K562 (cell line): Measurements from ENCODE around the gene ATP6V0C. TPM values are rescaled to one million over a fixed set of nuclear protein-coding genes. Genes with fewer than 3 reads are reported as not detected.

Source experiments
- ATAC-seq: fragments of 200-7000 bp; cut with Tn5 transposase; 3 replicates; pipeline ENCODE4 v1.9.1; 2020; ENCODE audit warnings: moderate library complexity
- BruUV-seq: library from RNA; stranded (reverse); fragments of 400-500 nt; replicated peaks from 2 replicates; lab custom pipeline; 2021; lab: Mats Ljungman, UMichigan
- CTCF ChIA-PET: fragments of 300-600 bp; formaldehyde crosslinking; extraction: SDS; loops from one replicate; lab custom pipeline; 2021; ENCODE audit warnings: low intra/inter-chr PET ratio; lab: Yijun Ruan, JAX
- POLR2A ChIA-PET: fragments of 300-600, 350-650 bp; sonication (Branson Sonifier 250); formaldehyde crosslinking; extraction: SDS; loops from one replicate; lab custom pipeline; 2021; ENCODE audit warnings: antibody characterized with exemption, inconsistent platforms; lab: Yijun Ruan, JAX
- DNase-seq, 4 experiments: peaks; one replicate each; pipeline versions ENCODE4 v3.0.0 to v3.0.0-alpha.2; 2011 to 2018; ENCODE audit warnings: low spot score in 3 of 4, mixed read lengths in 3 of 4; ENCODE audit errors: extremely low read depth in 1 of 4
- FAIRE-seq: peaks from 2 replicates; lab custom pipeline; 2011; peaks lifted over from hg19 to GRCh38; lab: Jason Lieb, UNC
- H2AFZ ChIP-seq: 2 replicates; pipeline ENCODE4 v1.6.0; 2011; ENCODE audit warnings: low read depth, low read length, control low read depth, inconsistent platforms
- H3K27ac ChIP-seq: fragments of 200-600 bp; 3 replicates; pipeline ENCODE4 v1.8.0; 2011; ENCODE audit warnings: low read depth, mild to moderate bottlenecking, control low read depth, inconsistent platforms, low read length, moderate library complexity, mixed read lengths; ENCODE audit errors: extremely low read depth
- H3K27me3 ChIP-seq, 2 experiments: fragments of 300-600 bp in 1 of 2; 2 replicates in 1 of 2; 3 replicates in 1 of 2; pipeline versions ENCODE4 v1.6.0 to v1.8.0; 2011; ENCODE audit warnings: inconsistent platforms in 2 of 2, low read length in 2 of 2, mild to moderate bottlenecking in 1 of 2, mixed read lengths in 1 of 2, moderate library complexity in 1 of 2; ENCODE audit not compliant: control insufficient read depth in 2 of 2, insufficient read depth in 2 of 2
- H3K36me3 ChIP-seq: fragments of 300-600 bp; 3 replicates; pipeline ENCODE4 v1.8.0; 2011; ENCODE audit warnings: mild to moderate bottlenecking, low read length, inconsistent platforms; ENCODE audit not compliant: control insufficient read depth, insufficient read depth
- H3K4me1 ChIP-seq, 2 experiments: fragments of 200-600 bp in 1 of 2; replicated peaks in 1 of 2; 2 replicates in 1 of 2; 3 replicates in 1 of 2; pipeline versions ENCODE4 v1.5.1 to v1.8.0; 2011; ENCODE audit warnings: inconsistent platforms in 2 of 2, low read length in 2 of 2, mild to moderate bottlenecking in 1 of 2, mixed read lengths in 1 of 2, moderate library complexity in 1 of 2; ENCODE audit not compliant: control insufficient read depth in 2 of 2, insufficient read depth in 2 of 2
- H3K4me2 ChIP-seq: 2 replicates; pipeline ENCODE4 v1.6.1; 2011; ENCODE audit warnings: low read length, control low read depth, inconsistent platforms, mixed read lengths; ENCODE audit not compliant: insufficient read depth
- H3K4me3 ChIP-seq: fragments of 200-600 bp; sonication (generic), shearing (Covaris generic); 2 replicates; pipeline ENCODE4 v1.5.1; 2016; ENCODE audit warnings: control low read depth, inconsistent platforms
- H3K79me2 ChIP-seq: fragments of 200-600 bp; 3 replicates; pipeline ENCODE4 v1.8.0; 2011; ENCODE audit warnings: low read length, inconsistent platforms; ENCODE audit not compliant: control insufficient read depth, insufficient read depth
- H3K9ac ChIP-seq, 2 experiments: 2 replicates each; pipeline versions ENCODE4 v1.6.0 to v1.6.1; 2011; ENCODE audit warnings: low read depth in 2 of 2, low read length in 2 of 2, control low read depth in 1 of 2, inconsistent platforms in 1 of 2, mild to moderate bottlenecking in 1 of 2, mixed read lengths in 1 of 2; ENCODE audit not compliant: insufficient read depth in 1 of 2
- H3K9me1 ChIP-seq: one replicate; pipeline ENCODE4 v1.6.0; 2011; ENCODE audit warnings: inconsistent platforms, mild to moderate bottlenecking, low read length, moderate library complexity; ENCODE audit not compliant: control insufficient read depth, insufficient read depth
- H3K9me3 ChIP-seq: replicated peaks from 2 replicates; pipeline ENCODE4 v1.5.1; 2011; ENCODE audit warnings: low read depth, low read length, inconsistent platforms; ENCODE audit not compliant: control insufficient read depth, insufficient read depth
- H4K20me1 ChIP-seq: replicated peaks from 2 replicates; pipeline ENCODE4 v1.6.1; 2011; ENCODE audit warnings: low read length, inconsistent platforms, mixed read lengths; ENCODE audit not compliant: control insufficient read depth, insufficient read depth
- CEBPB ChIP-seq: fragments of 450-650 bp; IDR thresholded peaks from 2 replicates; pipeline ENCODE4 v1.6.1; 2016; ENCODE audit warnings: missing genetic modification characterization, missing compliant biosample characterization
- CGGBP1 ChIP-seq: fragments of 250-450 bp; sonication (Bioruptor Pico); IDR thresholded peaks from 2 replicates; pipeline ENCODE4 v1.9.0; 2021; ENCODE audit warnings: mild to moderate bottlenecking
- EWSR1 ChIP-seq: fragments of 450-650 bp; IDR thresholded peaks from 2 replicates; pipeline ENCODE4 v1.6.1; 2018; ENCODE audit warnings: borderline replicate concordance, mild to moderate bottlenecking, low read depth, moderate library complexity; ENCODE audit not compliant: partially characterized antibody
- FUS ChIP-seq: fragments of 200-400 bp; formaldehyde crosslinking; optimal IDR thresholded peaks from 2 replicates; pipeline ENCODE3; 2017; ENCODE audit warnings: low read depth, low read length
- HINFP ChIP-seq: fragments of 450-650 bp; conservative IDR thresholded peaks from 2 replicates; pipeline ENCODE4 v1.6.1; 2016; ENCODE audit warnings: missing genetic modification characterization, low read depth, mild to moderate bottlenecking, control low read depth, missing compliant biosample characterization
- HNRNPL ChIP-seq: fragments of 200-400 bp; formaldehyde crosslinking; IDR thresholded peaks from 2 replicates; pipeline ENCODE4 v1.6.1; 2017; ENCODE audit warnings: low read depth, mild to moderate bottlenecking, low read length
- KDM1A ChIP-seq, 2 experiments: fragments of 450-650 bp; IDR thresholded peaks; 2 replicates each; pipeline ENCODE4 v1.6.1; 2016; ENCODE audit warnings: mild to moderate bottlenecking in 2 of 2
- KDM4B ChIP-seq, 2 experiments: fragments of 450-650 bp in 1 of 2; sonication (generic) in 1 of 2; IDR thresholded peaks; 2 replicates each; pipeline ENCODE4 v1.6.1; 2016 to 2017; ENCODE audit warnings: borderline replicate concordance in 2 of 2, antibody characterized with exemption in 1 of 2, low read depth in 1 of 2, mild to moderate bottlenecking in 1 of 2
- KHSRP ChIP-seq: fragments of 450-650 bp; IDR thresholded peaks from 2 replicates; pipeline ENCODE4 v1.6.1; 2017
- MBD2 ChIP-seq: sonication (generic); IDR thresholded peaks from 2 replicates; pipeline ENCODE4 v1.6.1; 2016; ENCODE audit warnings: low read depth, borderline replicate concordance
- MYBL2 ChIP-seq, 2 experiments: fragments of 450-650 bp in 1 of 2; sonication (generic) in 1 of 2; formaldehyde crosslinking in 1 of 2; IDR thresholded peaks; 2 replicates each; pipeline versions ENCODE4 v1.6.1 to v1.8.1; 2017 to 2022; ENCODE audit warnings: borderline replicate concordance in 1 of 2, inconsistent platforms in 1 of 2, low read depth in 1 of 2, mild to moderate bottlenecking in 1 of 2, missing genetic modification reagents in 1 of 2, moderate library complexity in 1 of 2
- RBFOX2 ChIP-seq: fragments of 200-400 bp; formaldehyde crosslinking; IDR thresholded peaks from 2 replicates; pipeline ENCODE4 v1.6.1; 2017; ENCODE audit warnings: low read depth, mild to moderate bottlenecking, low read length, moderate library complexity
- SAFB ChIP-seq: fragments of 200-400 bp; formaldehyde crosslinking; IDR thresholded peaks from 2 replicates; pipeline ENCODE4 v1.6.1; 2017; ENCODE audit warnings: low read depth, low read length, borderline replicate concordance
- SMARCC2 ChIP-seq: fragments of 450-650 bp; IDR thresholded peaks from 2 replicates; pipeline ENCODE4 v1.6.1; 2017; ENCODE audit warnings: antibody characterized with exemption, moderate library complexity, mild to moderate bottlenecking, low read depth
- TBL1XR1 ChIP-seq, 2 experiments: IDR thresholded peaks; 2 replicates each; pipeline ENCODE4 v1.6.1; 2012; ENCODE audit warnings: improper control_type of control experiment in 2 of 2, low read length in 2 of 2, mild to moderate bottlenecking in 1 of 2
- USF2 ChIP-seq: sonication (generic); formaldehyde crosslinking; IDR thresholded peaks from 2 replicates; pipeline ENCODE4 v1.5.0; 2020; ENCODE audit warnings: missing genetic modification reagents
- ZNF695 ChIP-seq: fragments of 450-650 bp; formaldehyde crosslinking; IDR thresholded peaks from 2 replicates; pipeline ENCODE4 v1.4.0; 2020; ENCODE audit warnings: mild to moderate bottlenecking, moderate library complexity
- ZSCAN29 ChIP-seq: fragments of 450-650 bp; IDR thresholded peaks from 2 replicates; pipeline ENCODE4 v1.6.1; 2017
- WGBS: fragments of 100-300 bp; shearing (Covaris generic); methylation state at CpG from one replicate; pipeline ENCODE4 v1.1.6; 2016; ENCODE audit warnings: low coverage, mixed read lengths; ENCODE audit not compliant: insufficient coverage; ENCODE audit errors: missing lambda C conversion rate; 5-methylcytosine and 5-hydroxymethylcytosine counted together
- in situ Hi-C: fragments of 300-500 bp; cut with MboI; formaldehyde crosslinking; loops from 4 replicates; pipeline ENCODE4 v1.15.0; 2018; ENCODE audit warnings: inconsistent platforms, mixed read lengths
- intact Hi-C: fragments of 100-400 bp; cut with micrococcal nuclease; formaldehyde crosslinking; loops from 2 replicates; pipeline ENCODE4 v1.14.2; 2022
- polyA plus RNA-seq, 8 experiments: library from polyadenylated mRNA; depleted of rRNA in 4 of 8; stranded (reverse) in 5 of 8; unstranded in 3 of 8; fragments of >200 nt; fragmentation: Nextera tagmentation in 2 of 8; fragmentation: Illumina TruSeq in 1 of 8; extraction: Ambion mirVana in 2 of 8; extraction: Trizol in 1 of 8; gene quantifications; 2 replicates each; pipeline versions ENCODE4 v1.2.1 to v1.2.3, GENCODE V29; 2011 to 2014; ENCODE audit warnings: inconsistent platforms in 1 of 8, missing spikeins in 1 of 8
- total RNA-seq, 7 experiments: library from RNA; depleted of rRNA in 6 of 7; stranded (reverse); fragments of >200 nt in 6 of 7; fragmentation: Illumina TruSeq in 2 of 7; extraction: Trizol in 2 of 7; gene quantifications; 2 replicates each; pipeline versions ENCODE4 v1.2.1 to v1.2.3, GENCODE V29; 2011 to 2021; ENCODE audit warnings: low replicate concordance in 1 of 7

The ATP6V0C gene
- total and polyA plus RNA-seq, 9 of the 15 experiments (the other 6 are each of a cell fraction or from before 2014, with no cell fraction given): 2.9 to 228 (median 22.7) TPM

GRCh38 chr16:2471653-2472487, 41.9 kb upstream of the ATP6V0C start:
- Histone ChIP-seq H3K27me3 (no peaks in the 10 kb centered on the region), H3K36me3 (no peaks in the 10 kb centered on the region), H3K4me2 (no peak overlapping the region), H3K4me3 (no peak overlapping the region; the same call in 1 of the 2 replicates), H2AFZ (no peak overlapping the region), H3K9me3 (no peaks in the 10 kb centered on the region), H3K9ac (peak overlapping the region in 1 of 2 experiments; percentile 98; a peak in 3 of 4 replicates), H3K27ac (no peak overlapping the region), H3K4me1 (peaks cover 18 to 96% of the 10 kb centered on the region in 2 experiments), H4K20me1 (peaks cover 2% of the 10 kb centered on the region; the same call in 1 of the 2 replicates), H3K9me1 (no peaks in the 10 kb centered on the region), H3K79me2 (peaks cover 29% of the 10 kb centered on the region)
- ChIA-PET POLR2A (no interaction called here), CTCF (no interaction called here)
- intact Hi-C loops: no loop called here
- BruUV-seq: no TSS peak
- 69% methylated on average over 31 of the region's 61 CpGs for WGBS
- ATAC-seq: no peak
- in situ Hi-C loops: no loop called here
- no peak for DNase-seq
- no peak for FAIRE-seq
- TF ChIP-seq TBL1XR1 (IDR thresholded peaks at IDR 0.05; ENCODE audit: low read length in 2 of 2) (no peak), ZSCAN29 (no peak), MYBL2 (IDR thresholded peaks at IDR 0.05; ENCODE audit: low read depth) (no peak), MYBL2 (CRISPR knock-in tag; IDR thresholded peaks at IDR 0.05; ENCODE audit: borderline replicate concordance) (no peak), KDM4B (IDR thresholded peaks at IDR 0.05; ENCODE audit: borderline replicate concordance in 2 of 2, low read depth in 1 of 2) (no peak), KHSRP (no peak), USF2 (no peak), CEBPB (tag) (no peak), HINFP (tag) (no peak), SMARCC2 (no peak), CGGBP1 (CRISPR knock-in tag) (no peak), HNRNPL (peak; percentile 86; the same call in 1 of the 2 replicates), ZNF695 (no peak), KDM1A (IDR thresholded peaks at IDR 0.05) (no peak), MBD2 (no peak), RBFOX2 (no peak), FUS (peak; percentile 33), EWSR1 (no peak), SAFB (no peak)
